ENCODE data around the gene TCP11X1. TPM values are rescaled to one million over a fixed set of nuclear protein-coding genes. Genes with fewer than 3 reads are reported as not detected.
"Not testable (repeated sequence)": the region's sequence is repeated elsewhere in the genome, so short reads cannot be mapped to it uniquely, and the experiment has no call there.

TCP11X1 gene
- total and polyA plus RNA-seq, 9 of the 15 experiments (the other 6 are each of a cell fraction or from before 2014, with no cell fraction given): not detected

GRCh38 chrX:102240265-102240664, 25.2 kb downstream of the TCP11X1 start:
- in situ Hi-C loops (cut with MboI); H3K79me2 ChIP-seq (ENCODE audit: control insufficient read depth, insufficient read depth, low read length); H3K36me3 ChIP-seq (ENCODE audit: control insufficient read depth, insufficient read depth, low read length); H3K4me1 ChIP-seq (replicated peaks in 1 of 2; ENCODE audit: control insufficient read depth in 2 of 2, insufficient read depth in 2 of 2, low read length in 2 of 2); H3K4me2 ChIP-seq (ENCODE audit: insufficient read depth, low read length); H4K20me1 ChIP-seq (replicated peaks; ENCODE audit: control insufficient read depth, insufficient read depth, low read length); POLR2A ChIA-PET; FAIRE-seq; BruUV-seq (replicated peaks); H3K4me3 ChIP-seq; H2AFZ ChIP-seq (ENCODE audit: low read depth, low read length); ATAC-seq; H3K9me1 ChIP-seq (ENCODE audit: control insufficient read depth, insufficient read depth, low read length); intact Hi-C loops (cut with micrococcal nuclease); CTCF ChIA-PET (ENCODE audit: low intra/inter-chr PET ratio); H3K9me3 ChIP-seq (replicated peaks; ENCODE audit: control insufficient read depth, insufficient read depth, low read depth, low read length); DNase-seq (ENCODE audit: extremely low read depth in 1 of 4, low spot score in 3 of 4); H3K9ac ChIP-seq (ENCODE audit: insufficient read depth in 1 of 2, low read depth in 2 of 2, low read length in 2 of 2); H3K27me3 ChIP-seq (ENCODE audit: control insufficient read depth in 2 of 2, insufficient read depth in 2 of 2, low read length in 2 of 2); H3K27ac ChIP-seq (ENCODE audit: extremely low read depth, low read depth, low read length): not testable (repeated sequence)
- 0% methylated on average over 7 of the region's 15 CpGs for WGBS (ENCODE audit: insufficient coverage, low coverage, missing lambda C conversion rate)

DNA sequence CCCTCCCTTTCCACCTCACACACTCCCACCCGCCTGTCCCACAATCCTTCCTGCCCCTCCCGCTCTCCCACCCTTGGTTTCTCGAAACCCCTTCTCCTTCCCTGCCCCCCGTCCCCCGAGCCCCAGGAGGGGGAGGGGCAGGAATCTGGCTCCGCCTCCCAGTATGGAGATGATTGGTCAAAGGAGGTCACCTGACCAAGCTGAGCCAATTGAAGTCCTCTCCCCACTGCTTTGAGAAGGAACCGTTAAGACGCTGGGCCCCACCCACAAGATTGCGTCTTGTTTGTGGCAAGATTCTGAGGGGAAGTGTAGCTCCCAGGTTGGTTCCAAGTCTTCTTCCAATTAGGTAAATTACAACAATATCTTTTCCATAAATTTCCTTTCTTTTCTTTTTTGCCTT, 31.8 kb downstream of the TCP11X1 start, which contains the start of gene NXF2:
Gene NXF2, plus strand, starts transcription at position 275 of the 400 bp plus-strand sequence. CDS start 59,912 bp downstream, outside the sequence.
- POLR2A ChIA-PET; intact Hi-C loops (cut with micrococcal nuclease); H3K4me1 ChIP-seq (replicated peaks in 1 of 2; ENCODE audit: control insufficient read depth in 2 of 2, insufficient read depth in 2 of 2, low read length in 2 of 2); H3K27ac ChIP-seq (ENCODE audit: extremely low read depth, low read depth, low read length); H3K9me1 ChIP-seq (ENCODE audit: control insufficient read depth, insufficient read depth, low read length); H3K4me2 ChIP-seq (ENCODE audit: insufficient read depth, low read length); H4K20me1 ChIP-seq (replicated peaks; ENCODE audit: control insufficient read depth, insufficient read depth, low read length); H3K9me3 ChIP-seq (replicated peaks; ENCODE audit: control insufficient read depth, insufficient read depth, low read depth, low read length); in situ Hi-C loops (cut with MboI); DNase-seq (ENCODE audit: extremely low read depth in 1 of 4, low spot score in 3 of 4); CTCF ChIA-PET (ENCODE audit: low intra/inter-chr PET ratio); H3K27me3 ChIP-seq (ENCODE audit: control insufficient read depth in 2 of 2, insufficient read depth in 2 of 2, low read length in 2 of 2); H3K9ac ChIP-seq (ENCODE audit: insufficient read depth in 1 of 2, low read depth in 2 of 2, low read length in 2 of 2); H3K36me3 ChIP-seq (ENCODE audit: control insufficient read depth, insufficient read depth, low read length); BruUV-seq (replicated peaks); H2AFZ ChIP-seq (ENCODE audit: low read depth, low read length); H3K4me3 ChIP-seq; H3K79me2 ChIP-seq (ENCODE audit: control insufficient read depth, insufficient read depth, low read length): not testable (repeated sequence)
- FAIRE-seq (peak; percentile 51), ATAC-seq (peak; percentile 82)
- no CpG with 5 or more reads among the region's 9 CpGs for WGBS (ENCODE audit: insufficient coverage, low coverage, missing lambda C conversion rate)

DNA sequence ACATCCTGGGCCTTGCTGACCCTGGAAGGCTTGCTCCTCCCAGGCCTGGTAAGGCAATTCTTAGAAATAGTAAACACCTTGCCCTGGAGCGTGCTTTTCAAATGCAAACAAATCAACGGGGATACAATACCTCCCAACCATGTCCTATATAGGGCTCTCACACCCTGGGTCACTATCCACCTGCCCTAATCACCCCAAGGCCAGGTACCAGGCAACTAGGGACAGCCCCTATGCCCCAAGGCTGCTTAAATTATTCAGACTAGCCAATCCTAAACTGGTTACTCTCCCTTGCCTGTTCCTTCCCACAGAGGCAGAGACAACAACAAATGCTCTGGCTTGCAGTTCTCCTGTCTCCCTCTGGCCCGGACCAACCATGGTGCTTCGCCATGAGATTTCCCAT, 57.1 kb downstream of the TCP11X1 start:
- intact Hi-C loops (cut with micrococcal nuclease); H4K20me1 ChIP-seq (replicated peaks; ENCODE audit: control insufficient read depth, insufficient read depth, low read length); DNase-seq (ENCODE audit: extremely low read depth in 1 of 4, low spot score in 3 of 4); H2AFZ ChIP-seq (ENCODE audit: low read depth, low read length); in situ Hi-C loops (cut with MboI); BruUV-seq (replicated peaks); H3K4me2 ChIP-seq (ENCODE audit: insufficient read depth, low read length); H3K79me2 ChIP-seq (ENCODE audit: control insufficient read depth, insufficient read depth, low read length); CTCF ChIA-PET (ENCODE audit: low intra/inter-chr PET ratio); ATAC-seq; H3K4me1 ChIP-seq (replicated peaks in 1 of 2; ENCODE audit: control insufficient read depth in 2 of 2, insufficient read depth in 2 of 2, low read length in 2 of 2); H3K27ac ChIP-seq (ENCODE audit: extremely low read depth, low read depth, low read length); H3K9me1 ChIP-seq (ENCODE audit: control insufficient read depth, insufficient read depth, low read length); H3K36me3 ChIP-seq (ENCODE audit: control insufficient read depth, insufficient read depth, low read length); H3K27me3 ChIP-seq (ENCODE audit: control insufficient read depth in 2 of 2, insufficient read depth in 2 of 2, low read length in 2 of 2); POLR2A ChIA-PET; H3K9me3 ChIP-seq (replicated peaks; ENCODE audit: control insufficient read depth, insufficient read depth, low read depth, low read length); H3K4me3 ChIP-seq; H3K9ac ChIP-seq (ENCODE audit: insufficient read depth in 1 of 2, low read depth in 2 of 2, low read length in 2 of 2); FAIRE-seq: not testable (repeated sequence)
- no CpG with 5 or more reads among the region's 4 CpGs for WGBS (ENCODE audit: insufficient coverage, low coverage, missing lambda C conversion rate)

Data from K562 (cell line).